Measurements from ENCODE around the gene TNFAIP6.

DNA sequence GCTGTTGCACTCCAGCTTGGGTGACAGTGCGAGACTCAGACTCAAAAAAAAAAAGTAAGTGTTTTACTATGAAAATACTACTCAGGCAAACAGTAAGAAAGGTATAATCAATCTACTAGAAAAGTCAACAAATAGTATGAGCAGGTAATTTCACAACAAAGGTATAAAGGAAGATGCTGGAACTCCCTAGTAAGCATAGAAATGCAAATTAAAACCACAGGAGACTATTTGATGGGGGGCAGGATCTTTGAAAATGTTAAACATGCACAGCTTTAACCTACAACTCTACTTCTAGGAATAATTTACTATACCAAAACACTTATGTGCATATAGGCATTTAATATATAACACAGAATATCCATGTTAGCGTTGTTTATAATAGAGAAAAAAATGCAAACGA is 24.3 kb upstream of the TNFAIP6 start:
- TF ChIP-seq CTCF (tag by site-specific recombination; IDR thresholded peaks at IDR 0.05) (no peak), ZNF580 (tag by site-specific recombination; IDR thresholded peaks at IDR 0.05) (no peak), ZEB2 (tag by site-specific recombination; IDR thresholded peaks at IDR 0.05) (no peak), ZNF514 (tag by site-specific recombination; IDR thresholded peaks at IDR 0.05) (no peak), PBX3 (CRISPR knock-in tag; IDR thresholded peaks at IDR 0.05) (no peak), ZNF549 (tag by site-specific recombination; IDR thresholded peaks at IDR 0.05) (no peak), ZNF302 (tag by site-specific recombination; IDR thresholded peaks at IDR 0.05; ENCODE audit: low read depth) (no peak)
- TF ChIP-seq, protein P1, sequence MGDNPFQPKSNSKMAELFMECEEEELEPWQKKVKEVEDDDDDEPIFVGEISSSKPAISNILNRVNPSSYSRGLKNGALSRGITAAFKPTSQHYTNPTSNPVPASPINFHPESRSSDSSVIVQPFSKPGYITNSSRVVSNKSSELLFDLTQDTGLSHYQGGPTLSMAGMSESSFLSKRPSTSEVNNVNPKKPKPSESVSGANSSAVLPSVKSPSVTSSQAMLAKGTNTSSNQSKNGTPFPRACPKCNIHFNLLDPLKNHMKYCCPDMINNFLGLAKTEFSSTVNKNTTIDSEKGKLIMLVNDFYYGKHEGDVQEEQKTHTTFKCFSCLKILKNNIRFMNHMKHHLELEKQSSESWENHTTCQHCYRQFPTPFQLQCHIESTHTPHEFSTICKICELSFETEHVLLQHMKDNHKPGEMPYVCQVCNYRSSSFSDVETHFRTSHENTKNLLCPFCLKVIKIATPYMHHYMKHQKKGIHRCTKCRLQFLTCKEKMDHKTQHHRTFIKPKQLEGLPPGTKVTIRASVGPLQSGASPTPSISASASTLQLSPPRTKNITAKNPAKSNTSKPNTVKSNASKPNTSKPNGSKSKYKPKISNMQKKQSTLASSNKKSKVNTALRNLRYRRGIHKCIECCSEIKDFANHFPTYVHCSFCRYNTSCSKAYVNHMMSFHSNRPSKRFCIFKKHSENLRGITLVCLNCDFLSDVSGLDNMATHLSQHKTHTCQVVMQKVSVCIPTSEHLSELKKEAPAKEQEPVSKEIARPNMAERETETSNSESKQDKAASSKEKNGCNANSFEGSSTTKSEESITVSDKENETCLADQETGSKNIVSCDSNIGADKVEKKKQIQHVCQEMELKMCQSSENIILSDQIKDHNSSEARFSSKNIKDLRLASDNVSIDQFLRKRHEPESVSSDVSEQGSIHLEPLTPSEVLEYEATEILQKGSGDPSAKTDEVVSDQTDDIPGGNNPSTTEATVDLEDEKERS (tag by site-specific recombination; IDR thresholded peaks at IDR 0.05): no peak
